Mucosa of rectum (tissue), 2 donors: ENCODE data around the gene HAS3.
"Not testable (repeated sequence)": the region's sequence is repeated elsewhere in the genome, so short reads cannot be mapped to it uniquely, and the experiment has no call there.

Source experiments
- H3K27ac ChIP-seq, 2 donors: one replicate each; pipeline ENCODE4 v1.7.0; 2013; ENCODE audit warnings: inconsistent platforms in 2 of 2, low read depth in 2 of 2, low read length in 2 of 2
- H3K27me3 ChIP-seq, 2 donors: one replicate each; pipeline ENCODE4 v1.7.0; 2013; ENCODE audit warnings: low read length in 2 of 2; ENCODE audit not compliant: control insufficient read depth in 2 of 2, insufficient read depth in 2 of 2
- H3K36me3 ChIP-seq, 2 donors: one replicate each; pipeline ENCODE4 v1.7.0; 2013; ENCODE audit warnings: low read length in 2 of 2; ENCODE audit not compliant: control insufficient read depth in 2 of 2, insufficient read depth in 2 of 2
- H3K4me1 ChIP-seq, 2 donors: one replicate each; pipeline ENCODE4 v1.7.0; 2013; ENCODE audit warnings: low read length in 2 of 2, mild to moderate bottlenecking in 1 of 2; ENCODE audit not compliant: control insufficient read depth in 2 of 2, insufficient read depth in 2 of 2
- H3K4me3 ChIP-seq, 2 donors: one replicate each; pipeline ENCODE4 v1.7.0; 2013; ENCODE audit warnings: low read length in 2 of 2
- H3K9ac ChIP-seq, 2 donors: one replicate each; pipeline ENCODE4 v1.7.0; 2013; ENCODE audit warnings: low read length in 2 of 2, low read depth in 1 of 2, mild to moderate bottlenecking in 1 of 2
- H3K9me3 ChIP-seq, 2 donors: one replicate each; pipeline ENCODE4 v1.7.0; 2013; ENCODE audit warnings: low read length in 2 of 2; ENCODE audit not compliant: control insufficient read depth in 2 of 2
- donor health status: healthy.
- donor health status: Normal muscosa, but diverticular disease.

The HAS3 gene

GRCh38 chr16:69115837-69116236 lies 10.4 kb downstream of the HAS3 start:
- peaks cover 34 to 77% of the 10 kb centered on the region in 2 donors for H3K36me3 ChIP-seq
- H3K9me3 ChIP-seq, result no peaks in the 10 kb centered on the region
- H3K27me3 ChIP-seq, result no peaks in the 10 kb centered on the region
- H3K27ac ChIP-seq, result no peak overlapping the region
- no peaks in the 10 kb centered on the region for H3K4me1 ChIP-seq
- no peak overlapping the region for H3K9ac ChIP-seq
- no peak overlapping the region for H3K4me3 ChIP-seq

GRCh38 chr16:69116256-69116875 lies 10.9 kb downstream of the HAS3 start:
- H3K4me1 ChIP-seq, result no peaks in the 10 kb centered on the region
- no peaks in the 10 kb centered on the region for H3K9me3 ChIP-seq
- H3K27me3 ChIP-seq, result no peaks in the 10 kb centered on the region
- H3K36me3 ChIP-seq, result peaks cover 36 to 79% of the 10 kb centered on the region in 2 donors
- no peak overlapping the region for H3K4me3 ChIP-seq
- H3K27ac ChIP-seq, result no peak overlapping the region
- no peak overlapping the region for H3K9ac ChIP-seq

- Histone ChIP-seq H3K27me3 (no peaks in the 10 kb centered on the region), H3K36me3 (peaks cover 36 to 76% of the 10 kb centered on the region in 2 donors), H3K4me3 (no peak overlapping the region), H3K9me3 (no peaks in the 10 kb centered on the region), H3K9ac (no peak overlapping the region), H3K4me1 (no peaks in the 10 kb centered on the region), H3K27ac (no peak overlapping the region)
Measured at GRCh38 chr16:69116906-69117305, 11.5 kb downstream of the HAS3 start.

GRCh38 chr16:69118468-69118867 lies 13.0 kb downstream of the HAS3 start:
- Histone ChIP-seq H3K9me3 (no peaks in the 10 kb centered on the region), H3K4me3 (no peak overlapping the region), H3K27ac (no peak overlapping the region), H3K9ac (no peak overlapping the region), H3K4me1 (no peaks in the 10 kb centered on the region), H3K27me3 (no peaks in the 10 kb centered on the region), H3K36me3 (peaks cover 36 to 72% of the 10 kb centered on the region in 2 donors)

- Histone ChIP-seq H3K9me3 (no peaks in the 10 kb centered on the region), H3K4me3 (no peak overlapping the region), H3K36me3 (peaks cover 36 to 67% of the 10 kb centered on the region in 2 donors), H3K4me1 (no peaks in the 10 kb centered on the region), H3K9ac (no peak overlapping the region), H3K27me3 (no peaks in the 10 kb centered on the region), H3K27ac (no peak overlapping the region)
Measured at GRCh38 chr16:69118994-69119393, 13.5 kb downstream of the HAS3 start.

- Histone ChIP-seq H3K9ac (no peak overlapping the region), H3K27me3 (no peaks in the 10 kb centered on the region), H3K36me3 (peaks cover 33 to 62% of the 10 kb centered on the region in 2 donors), H3K9me3 (no peaks in the 10 kb centered on the region), H3K4me3 (no peak overlapping the region), H3K4me1 (no peaks in the 10 kb centered on the region), H3K27ac (no peak overlapping the region)
Measured at GRCh38 chr16:69119536-69119935, 14.1 kb downstream of the HAS3 start.

GRCh38 chr16:69120096-69120664 lies 14.7 kb downstream of the HAS3 start:
- H3K4me3 ChIP-seq, result no peak overlapping the region
- H3K9ac ChIP-seq, result no peak overlapping the region
- H3K27me3 ChIP-seq, result no peaks in the 10 kb centered on the region
- no peaks in the 10 kb centered on the region for H3K4me1 ChIP-seq
- H3K9me3 ChIP-seq, result no peaks in the 10 kb centered on the region
- H3K27ac ChIP-seq, result no peak overlapping the region
- H3K36me3 ChIP-seq, result peaks cover 26 to 55% of the 10 kb centered on the region in 2 donors

GRCh38 chr16:69123910-69124309 lies 18.5 kb downstream of the HAS3 start:
- H3K27me3 ChIP-seq, result no peaks in the 10 kb centered on the region
- H3K27ac ChIP-seq, result no peak overlapping the region
- peaks cover 0 to 4% of the 10 kb centered on the region in 2 donors for H3K4me1 ChIP-seq
- peaks cover 11 to 26% of the 10 kb centered on the region in 2 donors for H3K36me3 ChIP-seq
- no peak overlapping the region for H3K9ac ChIP-seq
- H3K9me3 ChIP-seq, result no peaks in the 10 kb centered on the region
- H3K4me3 ChIP-seq, result no peak overlapping the region

- not testable (repeated sequence) for H3K4me1 ChIP-seq, H3K9ac ChIP-seq
Measured at GRCh38 chr16:69124406-69124805, 19.0 kb downstream of the HAS3 start.

GRCh38 chr16:69124961-69125360 lies 19.5 kb downstream of the HAS3 start:
- not testable (repeated sequence) for H3K27ac ChIP-seq, H3K9me3 ChIP-seq, H3K27me3 ChIP-seq, H3K9ac ChIP-seq, H3K4me1 ChIP-seq, H3K4me3 ChIP-seq
- peaks cover 8 to 17% of the 10 kb centered on the region in 2 donors for H3K36me3 ChIP-seq

More at GRCh38 chr16:69124406-69124805, 19.0 kb downstream of the HAS3 start:
- H3K4me3 ChIP-seq, H3K27ac ChIP-seq, H3K9me3 ChIP-seq, H3K27me3 ChIP-seq: not testable (repeated sequence)
- peaks cover 8 to 22% of the 10 kb centered on the region in 2 donors for H3K36me3 ChIP-seq
